GM19099 (cell line): ENCODE measurements around the gene PGAM5.
A peak's percentile ranks its signal among the peaks of the same experiment; 100 is the strongest.

Source experiments
- POLR2A ChIP-seq: IDR thresholded peaks from 3 replicates; pipeline ENCODE4 v1.6.1; 2011; ENCODE audit warnings: low read depth; ENCODE audit not compliant: insufficient read length; ENCODE audit errors: extremely low read depth

Gene PGAM5

DNA sequence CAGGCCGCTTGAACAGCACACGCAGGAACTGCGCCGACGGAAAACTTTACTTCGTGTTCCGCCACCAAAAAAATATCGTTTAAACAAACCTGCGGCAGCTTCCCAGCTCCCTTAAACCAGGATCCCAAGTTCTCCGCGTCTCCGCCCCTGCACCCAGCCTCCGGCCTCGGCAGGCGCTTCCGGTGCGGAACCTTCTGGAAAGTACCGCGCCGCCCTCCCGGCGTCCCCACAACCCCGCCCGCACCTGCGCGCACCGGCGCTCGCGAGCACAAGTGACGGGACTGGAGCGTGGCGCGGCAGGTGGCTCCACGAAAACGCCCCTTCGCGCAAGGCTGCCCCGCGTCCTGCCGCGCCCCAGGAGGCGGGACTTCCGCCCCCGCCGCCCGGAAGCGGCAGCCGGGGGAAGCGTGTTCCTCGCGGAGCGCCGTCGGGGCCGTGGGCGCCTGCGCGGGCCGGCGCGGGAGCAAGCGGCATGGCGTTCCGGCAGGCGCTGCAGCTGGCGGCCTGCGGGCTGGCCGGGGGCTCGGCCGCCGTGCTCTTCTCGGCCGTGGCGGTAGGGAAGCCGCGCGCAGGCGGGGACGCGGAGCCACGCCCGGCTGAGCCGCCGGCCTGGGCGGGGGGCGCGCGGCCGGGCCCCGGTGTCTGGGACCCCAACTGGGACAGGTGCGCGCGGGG is at the start of gene PGAM5:
Gene PGAM5 (plus strand): TSS at position 438 of the 675 bp plus-strand sequence. CDS start 35 bp downstream, at position 473.
- peak; percentile 92 for TF ChIP-seq POLR2A

DNA sequence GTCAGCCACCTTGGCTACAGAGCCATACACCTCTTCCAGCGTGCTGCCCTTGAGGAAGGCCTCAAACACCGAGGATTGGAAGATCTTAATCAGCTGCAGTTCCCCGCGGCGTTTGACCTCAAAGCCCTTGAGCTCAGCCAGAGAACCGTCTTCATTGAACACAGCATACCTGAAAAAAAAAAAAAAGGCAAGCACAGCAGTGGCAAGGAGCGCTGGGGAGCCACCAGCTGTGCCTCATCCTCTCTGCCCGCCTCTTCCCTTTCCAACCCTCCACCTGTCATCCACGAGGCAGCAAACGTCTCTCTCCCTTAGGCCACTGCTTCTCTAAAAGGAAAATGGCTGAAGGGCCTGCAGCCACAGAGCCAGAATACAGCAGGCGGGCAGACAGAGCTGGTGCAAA is 49.6 kb upstream of the PGAM5 start:
- no peak for TF ChIP-seq POLR2A

DNA sequence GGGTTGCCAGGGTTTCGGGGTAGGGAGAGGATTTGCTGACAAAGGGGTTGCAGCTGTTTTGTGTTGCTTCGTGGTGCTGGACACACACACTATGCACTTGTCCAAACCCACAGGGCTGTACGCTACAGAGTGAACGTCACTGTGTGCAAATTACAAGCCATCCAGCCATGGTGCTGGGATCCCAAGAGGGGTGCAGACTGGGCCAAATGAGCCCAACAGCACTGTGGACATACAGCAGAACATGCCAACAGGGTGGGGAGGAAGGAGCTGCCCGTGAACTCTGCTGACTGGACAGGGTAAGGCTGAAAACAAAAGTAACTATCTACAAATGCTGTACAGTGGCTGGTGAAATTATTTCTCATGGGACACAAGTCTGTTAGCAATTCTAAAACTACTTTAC is 48.7 kb upstream of the PGAM5 start:
- no peak for TF ChIP-seq POLR2A

DNA sequence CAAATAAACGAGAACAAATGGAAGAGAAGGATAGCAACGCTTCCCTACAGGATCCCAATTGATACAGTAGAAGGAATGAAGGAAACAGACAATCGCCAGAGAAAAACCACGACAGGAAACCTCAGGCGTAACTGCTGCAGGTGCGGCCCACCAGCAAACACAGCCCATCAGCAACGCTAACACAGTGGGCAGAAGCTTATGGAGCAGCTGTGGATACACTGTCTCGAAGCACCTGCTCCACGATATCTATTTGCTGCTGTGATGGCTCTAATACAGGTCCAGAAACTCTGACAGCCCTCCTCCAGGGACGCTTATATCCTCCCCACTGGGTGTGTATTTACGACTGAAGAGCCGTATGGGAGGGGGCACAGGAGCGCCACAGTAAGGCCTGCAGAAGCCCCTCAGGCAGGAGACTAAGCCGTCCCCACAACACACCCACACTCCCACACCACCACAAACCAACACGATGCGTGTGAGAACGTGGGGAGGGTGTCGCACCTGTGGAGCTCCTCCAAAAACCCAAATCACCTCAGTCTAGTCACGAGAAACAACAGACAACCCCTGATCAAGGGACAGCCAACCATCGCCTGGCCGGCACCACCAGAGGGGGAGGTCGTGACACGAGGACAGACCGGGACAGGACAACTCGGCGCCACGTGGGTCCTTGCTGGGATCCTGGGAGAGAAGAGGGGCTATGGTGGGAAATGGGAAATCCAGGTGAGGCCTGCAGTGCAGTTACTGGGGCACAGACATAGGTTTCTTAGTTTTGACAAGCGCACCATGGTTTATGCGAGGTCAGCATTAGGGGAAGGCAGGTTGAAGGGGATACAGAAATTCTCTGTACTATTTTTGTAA is 47.5 kb upstream of the PGAM5 start:
- no peak for TF ChIP-seq POLR2A

DNA sequence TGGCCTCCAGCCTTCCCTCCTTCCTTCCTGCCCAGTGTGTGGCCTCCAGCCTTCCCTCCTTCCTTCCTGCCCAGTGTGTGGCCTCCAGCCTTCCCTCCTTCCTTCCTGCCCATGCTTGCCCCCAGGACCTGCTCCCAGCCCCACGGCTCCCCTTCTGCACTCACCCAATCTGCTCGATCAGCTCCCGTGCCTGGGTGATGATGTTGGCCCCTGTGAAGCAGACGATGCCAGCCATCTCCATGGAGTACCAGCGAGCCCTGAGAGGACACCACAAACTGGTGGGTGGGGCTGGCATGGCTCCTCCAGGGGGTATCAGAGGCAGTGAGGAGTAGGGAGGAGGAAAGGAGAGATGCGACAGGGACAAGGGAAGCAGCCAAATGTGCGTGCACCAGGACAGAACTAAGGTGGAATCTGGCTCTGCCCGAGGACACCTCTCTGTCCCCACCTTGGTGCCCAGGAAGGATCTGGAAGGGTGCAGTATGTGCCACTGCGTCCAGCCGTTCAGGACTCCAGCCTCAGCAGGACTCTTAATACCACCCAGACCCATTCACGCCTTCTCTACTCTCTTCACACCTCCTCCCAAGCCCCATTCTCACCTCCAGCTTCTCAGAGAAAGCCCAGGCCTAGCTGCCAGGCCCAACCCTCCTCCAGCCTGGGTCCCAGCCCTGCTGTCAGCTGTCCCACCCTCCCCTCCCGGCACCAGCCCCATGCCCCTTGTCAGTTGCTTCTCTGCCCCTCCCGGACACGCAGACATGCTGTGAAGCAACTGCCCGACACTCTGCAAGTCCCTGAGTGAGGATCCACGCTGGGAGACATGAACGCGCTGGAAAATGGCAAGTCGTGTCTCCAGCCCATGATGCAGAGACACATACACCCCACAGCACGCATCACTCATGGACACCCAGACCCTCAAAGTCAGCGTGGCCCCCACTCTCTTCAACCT is 46.2 kb upstream of the PGAM5 start:
- no peak for TF ChIP-seq POLR2A

DNA sequence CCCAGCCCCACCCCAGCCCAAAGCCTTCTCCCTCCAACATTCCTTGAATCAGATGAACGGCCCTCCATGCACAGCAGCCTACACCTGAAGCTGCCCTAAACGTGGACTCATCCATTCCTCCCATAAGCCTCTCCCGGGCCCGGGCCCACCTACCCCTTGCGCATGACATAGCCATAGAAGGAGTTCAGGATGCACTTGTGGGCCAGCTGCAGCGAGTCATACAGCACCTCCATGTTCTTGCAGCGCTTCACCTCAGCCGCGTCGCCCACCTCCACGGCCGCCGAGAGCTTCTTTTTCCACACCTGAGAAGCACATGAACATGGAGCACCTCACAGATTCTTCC is 45.5 kb upstream of the PGAM5 start:
- TF ChIP-seq POLR2A = no peak

DNA sequence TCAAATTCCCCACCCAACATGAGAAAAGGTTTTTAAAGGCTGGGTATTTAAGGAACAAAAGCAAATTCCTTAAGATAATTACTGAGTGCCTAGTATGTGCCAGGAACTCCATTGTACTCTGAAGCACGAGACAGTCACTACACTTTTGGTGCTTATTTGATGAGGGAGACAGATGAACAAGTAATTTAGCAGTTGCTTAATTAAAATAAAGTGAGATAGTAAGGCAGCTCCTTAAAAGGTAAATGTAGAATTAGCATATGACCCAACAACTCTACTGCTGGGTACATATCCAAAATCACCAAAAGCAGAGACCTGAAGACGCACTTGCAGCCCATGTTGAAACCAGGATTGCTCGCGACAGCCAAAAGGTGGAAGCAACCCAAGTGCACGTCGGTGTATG is 44.8 kb upstream of the PGAM5 start:
- TF ChIP-seq POLR2A = no peak

DNA sequence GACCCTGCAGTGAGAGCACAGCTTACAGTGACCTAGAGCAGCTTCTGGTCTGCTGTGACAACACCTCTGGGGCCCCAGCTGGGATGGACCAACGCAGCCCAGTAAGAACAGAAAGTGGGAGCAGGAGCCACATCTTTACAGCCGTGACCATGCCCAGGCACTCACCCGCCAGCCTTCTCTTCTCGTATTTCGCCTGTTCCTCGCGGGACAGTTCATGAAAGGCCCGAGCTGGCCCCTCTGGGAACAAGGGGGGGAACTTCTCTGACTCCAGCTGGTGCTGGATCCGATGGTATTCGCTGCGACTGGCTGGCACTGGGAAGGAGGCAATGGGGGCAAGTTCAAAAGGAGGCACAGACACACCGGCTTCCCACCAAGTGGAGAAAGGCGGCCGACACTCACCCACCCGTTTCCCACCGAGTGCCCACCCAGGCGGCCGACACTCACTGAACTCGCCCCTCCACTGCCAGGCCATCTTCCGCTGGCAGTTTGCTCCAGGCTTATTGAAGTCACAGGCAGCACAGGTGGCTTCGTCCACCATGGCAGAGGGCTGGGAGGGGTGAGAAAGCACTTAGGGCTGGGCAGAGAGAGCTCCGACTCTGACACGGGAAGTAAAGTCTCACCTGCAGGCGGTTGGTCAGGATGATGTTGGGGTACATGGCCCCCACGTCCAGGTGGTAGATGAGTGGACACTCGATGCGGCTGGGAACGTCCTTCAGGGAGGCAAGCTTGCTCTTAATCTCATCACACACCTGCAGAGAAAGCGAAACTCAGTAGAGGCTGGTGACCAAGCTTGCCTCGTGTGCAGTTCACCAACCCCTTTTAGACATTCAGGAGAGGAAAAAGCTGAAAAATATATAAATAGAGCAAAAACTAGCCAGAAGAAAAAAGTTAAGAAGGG is 42.2 kb upstream of the PGAM5 start:
- TF ChIP-seq POLR2A = no peak

DNA sequence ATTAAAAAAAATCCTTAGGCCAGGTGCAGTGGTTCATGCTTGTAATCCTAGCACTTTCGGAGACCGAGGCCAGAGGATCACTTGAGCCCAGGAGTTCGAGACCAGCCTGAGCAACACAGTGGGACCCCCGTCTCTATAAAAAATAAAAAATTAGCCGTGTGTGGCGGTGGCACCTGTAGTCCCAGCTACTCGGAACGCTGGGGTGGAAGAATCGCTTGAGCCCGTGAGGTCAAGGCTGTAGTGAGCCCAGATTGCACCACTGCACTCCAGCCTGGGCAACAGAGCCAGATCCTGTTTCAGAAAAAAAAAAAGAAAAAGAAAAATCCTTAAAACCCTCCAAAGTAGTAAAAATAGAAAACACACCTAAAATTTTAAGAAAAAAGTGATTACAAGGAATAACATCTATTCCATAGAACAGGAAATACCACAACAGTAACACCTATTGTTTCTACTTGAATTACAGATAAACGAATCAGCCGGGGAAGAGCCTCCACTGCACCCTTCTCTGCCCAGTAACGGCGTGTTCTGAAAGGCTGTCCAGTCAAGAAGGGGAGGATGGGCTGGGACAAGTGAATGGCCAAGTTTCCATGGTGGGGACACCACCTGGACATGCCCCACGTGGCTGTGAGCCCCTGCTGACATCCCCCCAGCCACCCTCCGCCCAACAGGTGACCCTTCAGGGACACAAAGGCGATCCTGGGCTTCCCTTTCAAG is 41.3 kb upstream of the PGAM5 start:
- TF ChIP-seq POLR2A = no peak

DNA sequence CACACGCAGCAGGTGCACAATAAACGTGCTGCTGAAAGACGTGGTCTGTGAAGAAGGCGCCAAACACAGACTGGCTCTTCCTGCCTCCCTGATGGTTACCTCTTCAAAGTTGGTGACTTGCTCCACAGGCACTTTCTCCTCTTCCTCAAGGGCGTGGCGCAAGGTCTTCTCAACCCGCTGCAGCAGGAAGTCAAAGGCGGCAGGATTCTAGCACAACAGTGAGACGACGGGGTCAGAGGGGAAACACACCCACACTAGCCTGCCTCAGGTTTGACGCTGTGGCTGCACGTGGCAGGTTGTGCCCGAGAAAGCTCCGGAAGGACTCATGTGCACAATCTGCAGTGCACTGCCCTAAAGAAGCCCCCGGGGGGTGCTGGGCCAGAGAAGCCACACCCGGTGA is 38.5 kb upstream of the PGAM5 start:
- TF ChIP-seq POLR2A = no peak

DNA sequence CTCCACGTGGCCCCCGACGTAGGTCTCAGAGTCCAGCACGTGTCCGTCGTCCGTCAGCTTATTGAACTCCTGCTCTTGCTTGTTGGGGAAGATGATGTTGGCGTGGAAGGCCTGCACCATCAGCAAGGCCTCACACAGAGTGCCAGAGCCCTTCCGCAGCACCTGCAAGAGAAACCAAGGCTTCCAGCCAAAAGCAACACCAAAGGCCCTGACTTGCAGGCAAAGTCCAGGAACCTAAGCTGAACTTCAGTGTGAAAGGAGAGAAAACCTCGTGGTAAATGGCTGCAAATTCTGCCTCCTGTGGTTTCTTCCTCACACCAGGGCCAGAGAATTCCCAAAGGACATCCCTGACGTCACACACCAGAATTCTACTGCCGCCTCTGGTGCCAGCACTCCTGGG is 38.0 kb upstream of the PGAM5 start:
- TF ChIP-seq POLR2A = no peak

DNA sequence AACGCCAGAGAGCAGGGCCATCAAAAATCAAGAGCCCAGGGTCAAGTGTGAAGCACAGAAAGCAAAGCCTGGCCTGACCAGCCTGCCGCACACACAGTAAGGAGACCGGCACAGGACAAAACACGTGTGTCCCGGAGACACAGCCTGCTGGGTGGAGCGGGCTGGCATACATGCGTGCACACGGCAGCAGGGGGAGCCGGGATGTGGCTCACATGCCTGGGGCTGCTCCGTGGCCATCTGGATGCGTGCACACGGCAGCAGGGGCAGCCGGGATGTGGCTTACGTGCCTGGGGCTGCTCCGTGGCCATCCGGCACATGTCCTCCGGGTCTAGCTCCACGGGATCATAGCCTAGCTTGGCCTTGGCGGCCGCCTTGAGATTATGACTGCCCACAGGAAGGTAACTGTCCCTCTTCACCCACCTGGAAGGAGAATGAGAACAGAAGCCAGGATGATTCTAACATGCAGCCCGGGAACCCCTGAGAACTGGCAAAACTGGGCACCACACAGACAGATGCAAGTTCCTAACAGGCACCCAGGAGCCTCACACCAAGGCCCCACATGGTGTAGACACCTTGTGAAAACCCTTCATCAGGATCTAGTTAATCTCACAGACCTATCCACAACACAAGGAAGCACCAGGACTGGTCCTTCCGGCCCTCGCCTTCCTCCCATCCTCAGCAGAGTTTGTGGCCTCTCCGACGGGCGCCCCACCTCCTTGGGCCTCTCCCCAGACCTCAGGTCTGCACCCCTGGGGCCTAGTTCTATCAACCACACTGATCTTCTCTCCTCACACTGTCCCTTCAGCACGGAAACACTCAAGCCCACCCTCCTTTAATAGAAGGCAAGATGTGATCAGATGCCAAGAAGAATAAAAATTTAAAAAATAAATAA is 37.1 kb upstream of the PGAM5 start:
- no peak for TF ChIP-seq POLR2A

DNA sequence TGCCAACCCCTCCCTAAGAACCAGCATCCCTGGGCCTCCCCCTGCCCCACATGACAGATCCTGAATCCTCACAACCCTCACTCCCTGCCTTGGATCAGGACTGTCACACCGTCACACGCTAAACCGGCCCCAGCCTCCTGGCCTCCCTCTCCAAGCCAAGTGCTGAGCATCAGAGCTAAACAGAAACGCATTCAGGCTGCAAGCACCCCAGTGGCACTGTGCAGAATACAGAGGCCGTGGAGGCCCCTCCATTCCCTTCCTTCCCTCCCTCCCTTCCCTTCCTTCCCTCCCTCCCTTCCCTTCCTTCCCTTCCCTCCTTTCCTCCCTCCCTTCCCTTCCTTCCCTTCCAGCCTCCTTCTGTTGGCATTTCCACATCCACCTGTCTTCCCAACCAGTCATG is 36.1 kb upstream of the PGAM5 start:
- no peak for TF ChIP-seq POLR2A
